H9 (cell line): ENCODE data around the gene DNASE1L1. TPM values are rescaled to one million over a fixed set of nuclear protein-coding genes. Genes with fewer than 3 reads are reported as not detected.

Source experiments
- DNase-seq: peaks from one replicate; pipeline ENCODE4 v3.0.0-alpha.2; 2017
- H2AFZ ChIP-seq: one replicate; pipeline ENCODE4 v1.6.1; 2013; ENCODE audit warnings: mild to moderate bottlenecking, low read length, control low read depth, moderate library complexity
- H2AK5ac ChIP-seq: 2 replicates; pipeline ENCODE4 v1.6.1; 2013; ENCODE audit warnings: low read length, control low read depth, mixed read lengths; ENCODE audit not compliant: insufficient read length
- H2BK120ac ChIP-seq: one replicate; pipeline ENCODE4 v1.6.1; 2013; ENCODE audit warnings: low read depth, mild to moderate bottlenecking, low read length, control low read depth, inconsistent platforms; ENCODE audit not compliant: poor library complexity, severe bottlenecking
- H2BK12ac ChIP-seq: 2 replicates; pipeline ENCODE4 v1.6.1; 2013; ENCODE audit warnings: low read length, control low read depth, mixed read lengths, low read depth; ENCODE audit not compliant: insufficient read length
- H2BK15ac ChIP-seq: 2 replicates; pipeline ENCODE4 v1.6.1; 2013; ENCODE audit warnings: low read depth, low read length, control low read depth
- H2BK20ac ChIP-seq: one replicate; pipeline ENCODE4 v1.6.1; 2013; ENCODE audit warnings: low read depth, mild to moderate bottlenecking, low read length, control low read depth, inconsistent platforms; ENCODE audit not compliant: poor library complexity, severe bottlenecking
- H2BK5ac ChIP-seq: 2 replicates; pipeline ENCODE4 v1.6.1; 2013; ENCODE audit warnings: low read length, control low read depth, mixed read lengths; ENCODE audit not compliant: insufficient read length
- H3K14ac ChIP-seq: 2 replicates; pipeline ENCODE4 v1.6.1; 2013; ENCODE audit warnings: low read length, control low read depth; ENCODE audit not compliant: insufficient read depth
- H3K18ac ChIP-seq: 2 replicates; pipeline ENCODE4 v1.6.1; 2013; ENCODE audit warnings: low read depth, mild to moderate bottlenecking, mixed read lengths, low read length, control low read depth; ENCODE audit not compliant: insufficient read length
- H3K23ac ChIP-seq: 2 replicates; pipeline ENCODE4 v1.6.1; 2013; ENCODE audit warnings: low read length, control low read depth, mixed read lengths, low read depth; ENCODE audit not compliant: insufficient read length
- H3K23me2 ChIP-seq: 2 replicates; pipeline ENCODE4 v1.6.1; 2013; ENCODE audit warnings: low read depth, mild to moderate bottlenecking, mixed read lengths, low read length, control low read depth; ENCODE audit not compliant: insufficient read length, poor library complexity, severe bottlenecking
- H3K27ac ChIP-seq: 2 replicates; pipeline ENCODE4 v1.5.1; 2013; ENCODE audit warnings: low read length, control low read depth, mixed read lengths, low read depth; ENCODE audit not compliant: insufficient read length
- H3K27me3 ChIP-seq: 2 replicates; pipeline ENCODE4 v1.6.1; 2013; ENCODE audit warnings: low read length, control low read depth, inconsistent platforms; ENCODE audit not compliant: insufficient read depth
- H3K4ac ChIP-seq: 2 replicates; pipeline ENCODE4 v1.6.1; 2013; ENCODE audit warnings: low read depth, mild to moderate bottlenecking, control low read depth, inconsistent platforms, low read length, moderate library complexity
- H3K4me1 ChIP-seq: 2 replicates; pipeline ENCODE4 v1.6.1; 2013; ENCODE audit warnings: low read length, control low read depth, inconsistent platforms; ENCODE audit not compliant: insufficient read depth
- H3K4me2 ChIP-seq: 2 replicates; pipeline ENCODE4 v1.6.1; 2013; ENCODE audit warnings: low read length, control low read depth, mixed read lengths; ENCODE audit not compliant: insufficient read length, insufficient read depth
- H3K56ac ChIP-seq: 2 replicates; pipeline ENCODE4 v1.6.1; 2013; ENCODE audit warnings: low read depth, mild to moderate bottlenecking, mixed read lengths, low read length, control low read depth; ENCODE audit not compliant: insufficient read length
- H3K79me1 ChIP-seq: 2 replicates; pipeline ENCODE4 v1.6.1; 2013; ENCODE audit warnings: low read depth, mild to moderate bottlenecking, moderate library complexity, low read length, control low read depth, inconsistent platforms; ENCODE audit not compliant: insufficient read depth, poor library complexity, severe bottlenecking
- H3K79me2 ChIP-seq: 2 replicates; pipeline ENCODE4 v1.6.1; 2013; ENCODE audit warnings: low read length, control low read depth, inconsistent platforms; ENCODE audit not compliant: insufficient read depth
- H3K9ac ChIP-seq: 2 replicates; pipeline ENCODE4 v1.6.1; 2013; ENCODE audit warnings: low read length, control low read depth, mixed read lengths; ENCODE audit not compliant: insufficient read length; ENCODE audit errors: extremely low read depth
- H3K9me3 ChIP-seq: one replicate; pipeline ENCODE4 v1.6.1; 2013; ENCODE audit warnings: low read depth, low read length, inconsistent platforms; ENCODE audit not compliant: control insufficient read depth
- H3T11ph ChIP-seq: one replicate; pipeline ENCODE4 v1.6.1; 2013; ENCODE audit warnings: mild to moderate bottlenecking, low read length, control low read depth, inconsistent platforms
- H4K20me1 ChIP-seq: one replicate; pipeline ENCODE4 v1.6.1; 2013; ENCODE audit not compliant: control insufficient read depth, insufficient read length, insufficient read depth
- H4K5ac ChIP-seq: 2 replicates; pipeline ENCODE4 v1.6.1; 2013; ENCODE audit warnings: low read depth, mild to moderate bottlenecking, mixed read lengths, low read length, control low read depth; ENCODE audit not compliant: insufficient read length
- H4K8ac ChIP-seq: replicated peaks from 2 replicates; pipeline ENCODE4 v1.6.1; 2013; ENCODE audit warnings: low read length, control low read depth, mixed read lengths, low read depth; ENCODE audit not compliant: insufficient read length
- H4K91ac ChIP-seq: 2 replicates; pipeline ENCODE4 v1.6.1; 2013; ENCODE audit warnings: low read depth, mild to moderate bottlenecking, moderate library complexity, mixed read lengths, low read length, control low read depth; ENCODE audit not compliant: insufficient read length
- H3K27ac Mint-ChIP-seq, 3 experiments: 2 replicates in 2 of 3; 3 replicates in 1 of 3; pipeline ENCODE4 v1.8.0; 2020 to 2021; ENCODE audit warnings: mixed read lengths in 3 of 3, mild to moderate bottlenecking in 1 of 3, moderate library complexity in 1 of 3
- H3K27me3 Mint-ChIP-seq: 2 replicates; pipeline ENCODE4 v1.8.0; 2021; ENCODE audit warnings: low read depth, mild to moderate bottlenecking, moderate library complexity, mixed read lengths
- H3K36me3 Mint-ChIP-seq, 3 experiments: 2 replicates in 2 of 3; 3 replicates in 1 of 3; pipeline ENCODE4 v1.8.0; 2020 to 2021; ENCODE audit warnings: low read depth in 3 of 3, mixed read lengths in 3 of 3; ENCODE audit not compliant: insufficient read depth in 1 of 3
- H3K4me1 Mint-ChIP-seq, 2 experiments: 2 replicates each; pipeline ENCODE4 v1.8.0; 2020; ENCODE audit warnings: mixed read lengths in 2 of 2
- H3K4me3 Mint-ChIP-seq, 2 experiments: 2 replicates in 1 of 2; 3 replicates in 1 of 2; pipeline ENCODE4 v1.8.0; 2020 to 2021; ENCODE audit warnings: mild to moderate bottlenecking in 2 of 2, mixed read lengths in 2 of 2, moderate library complexity in 1 of 2
- H3K9me3 Mint-ChIP-seq, 2 experiments: 2 replicates in 1 of 2; 3 replicates in 1 of 2; pipeline ENCODE4 v1.8.0; 2020; ENCODE audit warnings: mild to moderate bottlenecking in 2 of 2, mixed read lengths in 2 of 2, moderate library complexity in 1 of 2
- CTCF ChIP-seq: fragments of 200-600 bp; sonication (generic); conservative IDR thresholded peaks from 3 replicates; pipeline ENCODE4 v1.8.0; 2021; ENCODE audit warnings: antibody characterized with exemption, mild to moderate bottlenecking
- WGBS: extraction: QIAGEN DNeasy Blood & Tissue Kit; methylation state at CpG from one replicate; pipeline ENCODE4 v1.1.7; 2013; ENCODE audit warnings: missing lambda C conversion rate, low lambda C conversion rate, mixed read lengths; ENCODE audit not compliant: insufficient read length; ENCODE audit errors: extremely low coverage; 5-methylcytosine and 5-hydroxymethylcytosine counted together
- total RNA-seq: library from RNA; stranded (reverse); gene quantifications from 2 replicates; pipeline ENCODE4 v1.2.1, GENCODE V29; 2021

DNASE1L1 gene
- total RNA-seq, 1 experiment from 2014 or later, result 14.5 TPM

- H3K14ac ChIP-seq, result no peak overlapping the region
- no peak overlapping the region for H3K18ac ChIP-seq
- H3K27ac Mint-ChIP-seq, result no peak overlapping the region
- no peak for DNase-seq
- H3K9me3 Mint-ChIP-seq, result peaks cover 70 to 86% of the 10 kb centered on the region in 2 experiments
- H4K8ac ChIP-seq, result no peak overlapping the region
- peaks cover 8 to 19% of the 10 kb centered on the region in 2 experiments for H3K4me1 Mint-ChIP-seq
- no peak overlapping the region for H3K27ac ChIP-seq
- no peaks in the 10 kb centered on the region for H3K79me1 ChIP-seq
- H3K23ac ChIP-seq, result no peak overlapping the region
- WGBS, result no CpG with 5 or more reads among the region's 7 CpGs
- no peak overlapping the region for H4K91ac ChIP-seq
- H2AK5ac ChIP-seq, result no peak overlapping the region
- no peaks in the 10 kb centered on the region for H3K27me3 ChIP-seq
- peaks cover 32% of the 10 kb centered on the region for H3K9me3 ChIP-seq
- H3K4me3 Mint-ChIP-seq, result no peak overlapping the region
- H2AFZ ChIP-seq, result no peak overlapping the region
- no peak overlapping the region for H3K9ac ChIP-seq
- H3K4me2 ChIP-seq, result no peak overlapping the region
- H3K4me1 ChIP-seq, result no peaks in the 10 kb centered on the region
- H2BK5ac ChIP-seq, result no peak overlapping the region
- no peak overlapping the region for H4K5ac ChIP-seq
- peaks cover 21 to 56% (median 52%) of the 10 kb centered on the region in 3 experiments for H3K36me3 Mint-ChIP-seq
- no peak overlapping the region for H2BK15ac ChIP-seq
- TF ChIP-seq CTCF, result no peak
- H3K56ac ChIP-seq, result no peak overlapping the region
- H2BK20ac ChIP-seq, result no peak overlapping the region
- H4K20me1 ChIP-seq, result no peaks in the 10 kb centered on the region
- no peak overlapping the region for H3K4ac ChIP-seq
- H2BK12ac ChIP-seq, result no peak overlapping the region
- peaks cover 7% of the 10 kb centered on the region for H3K23me2 ChIP-seq
- no peak overlapping the region for H3T11ph ChIP-seq
- no peak overlapping the region for H2BK120ac ChIP-seq
- H3K27me3 Mint-ChIP-seq, result no peaks in the 10 kb centered on the region
- H3K79me2 ChIP-seq, result peaks cover 2% of the 10 kb centered on the region; the same call in 1 of the 2 replicates
Measured at GRCh38 chrX:154434394-154435168, 25.5 kb upstream of the DNASE1L1 start.
